ENCODE results near the gene SYT5. TPM values are rescaled to one million over a fixed set of nuclear protein-coding genes. Genes with fewer than 3 reads are reported as not detected.
"Not testable (repeated sequence)": the region's sequence is repeated elsewhere in the genome, so short reads cannot be mapped to it uniquely, and the experiment has no call there.

The SYT5 gene
- total RNA-seq, 2 donors from 2014 or later = not detected

- H3K27me3 ChIP-seq (replicated peaks; ENCODE audit: insufficient read depth) = no peaks in the 10 kb centered on the region
- no peak for ATAC-seq (ENCODE audit: insufficient number of reproducible peaks, low FRiP score, low read depth)
- H3K27ac ChIP-seq = no peak overlapping the region
Measured at GRCh38 chr19:55212447-55212846, 32.4 kb upstream of the SYT5 start.

DNA sequence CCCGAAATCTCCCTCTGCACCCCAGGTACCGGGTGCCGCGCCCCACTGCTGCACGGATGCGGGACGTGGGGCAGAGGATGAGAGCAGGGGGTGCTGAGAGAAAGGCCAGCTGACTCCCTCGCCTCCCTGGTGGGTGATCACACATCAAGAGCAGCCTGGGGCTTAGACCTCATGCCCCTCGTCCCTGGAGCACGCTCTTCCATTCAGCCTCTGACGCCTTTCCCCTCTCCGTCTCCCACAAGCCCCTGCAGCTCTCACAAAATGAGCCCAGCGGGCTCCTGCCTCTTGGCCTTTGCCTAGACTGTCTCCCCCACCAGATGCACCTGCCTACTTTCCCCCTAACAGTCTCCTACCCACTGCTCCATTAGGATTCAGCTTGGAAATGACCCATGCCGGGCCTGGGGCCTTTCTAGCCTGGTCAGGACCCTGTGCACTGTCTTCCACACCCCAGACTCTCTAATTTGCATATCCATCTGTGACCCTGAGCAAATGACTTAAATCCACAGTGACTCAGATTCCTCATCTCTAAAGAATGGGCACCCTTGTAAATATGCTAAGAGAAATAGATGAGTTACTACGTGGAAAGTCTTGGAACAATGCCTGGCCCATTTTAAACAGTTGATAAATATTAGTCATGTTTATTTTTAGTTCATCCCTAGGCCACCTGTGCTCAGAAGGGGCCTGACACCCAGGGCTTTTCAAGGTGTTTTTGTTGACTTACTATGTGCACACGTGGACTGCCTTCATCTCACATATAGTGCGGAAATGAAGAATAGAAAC is 29.8 kb upstream of the SYT5 start:
- H3K36me3 ChIP-seq = no peaks in the 10 kb centered on the region
- peaks cover 5 to 6% of the 10 kb centered on the region in 2 donors for H3K4me1 ChIP-seq (ENCODE audit: control insufficient read depth in 1 of 2, low read depth in 2 of 2)
- ATAC-seq (ENCODE audit: insufficient number of reproducible peaks, low FRiP score, low read depth) (no peak), DNase-seq (ENCODE audit: low spot score) (no peak)
- H3K27me3 ChIP-seq (replicated peaks; ENCODE audit: insufficient read depth) = no peaks in the 10 kb centered on the region
- TF ChIP-seq, protein P1, sequence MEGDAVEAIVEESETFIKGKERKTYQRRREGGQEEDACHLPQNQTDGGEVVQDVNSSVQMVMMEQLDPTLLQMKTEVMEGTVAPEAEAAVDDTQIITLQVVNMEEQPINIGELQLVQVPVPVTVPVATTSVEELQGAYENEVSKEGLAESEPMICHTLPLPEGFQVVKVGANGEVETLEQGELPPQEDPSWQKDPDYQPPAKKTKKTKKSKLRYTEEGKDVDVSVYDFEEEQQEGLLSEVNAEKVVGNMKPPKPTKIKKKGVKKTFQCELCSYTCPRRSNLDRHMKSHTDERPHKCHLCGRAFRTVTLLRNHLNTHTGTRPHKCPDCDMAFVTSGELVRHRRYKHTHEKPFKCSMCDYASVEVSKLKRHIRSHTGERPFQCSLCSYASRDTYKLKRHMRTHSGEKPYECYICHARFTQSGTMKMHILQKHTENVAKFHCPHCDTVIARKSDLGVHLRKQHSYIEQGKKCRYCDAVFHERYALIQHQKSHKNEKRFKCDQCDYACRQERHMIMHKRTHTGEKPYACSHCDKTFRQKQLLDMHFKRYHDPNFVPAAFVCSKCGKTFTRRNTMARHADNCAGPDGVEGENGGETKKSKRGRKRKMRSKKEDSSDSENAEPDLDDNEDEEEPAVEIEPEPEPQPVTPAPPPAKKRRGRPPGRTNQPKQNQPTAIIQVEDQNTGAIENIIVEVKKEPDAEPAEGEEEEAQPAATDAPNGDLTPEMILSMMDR (IDR thresholded peaks at IDR 0.05) = no peak
- H3K9me3 ChIP-seq = peaks cover 8% of the 10 kb centered on the region
- no peak overlapping the region for H3K4me3 ChIP-seq
- H3K27ac ChIP-seq = no peak overlapping the region

More at GRCh38 chr19:55212447-55212846, 32.4 kb upstream of the SYT5 start:
- TF ChIP-seq, protein P1 (IDR thresholded peaks at IDR 0.05) = no peak
- Histone ChIP-seq H3K36me3 (no peaks in the 10 kb centered on the region), H3K9me3 (peaks cover 8% of the 10 kb centered on the region), H3K4me1 (ENCODE audit: control insufficient read depth in 1 of 2, low read depth in 2 of 2) (peaks cover 5 to 6% of the 10 kb centered on the region in 2 donors), H3K4me3 (no peak overlapping the region)
- no peak for DNase-seq (ENCODE audit: low spot score)

DNA sequence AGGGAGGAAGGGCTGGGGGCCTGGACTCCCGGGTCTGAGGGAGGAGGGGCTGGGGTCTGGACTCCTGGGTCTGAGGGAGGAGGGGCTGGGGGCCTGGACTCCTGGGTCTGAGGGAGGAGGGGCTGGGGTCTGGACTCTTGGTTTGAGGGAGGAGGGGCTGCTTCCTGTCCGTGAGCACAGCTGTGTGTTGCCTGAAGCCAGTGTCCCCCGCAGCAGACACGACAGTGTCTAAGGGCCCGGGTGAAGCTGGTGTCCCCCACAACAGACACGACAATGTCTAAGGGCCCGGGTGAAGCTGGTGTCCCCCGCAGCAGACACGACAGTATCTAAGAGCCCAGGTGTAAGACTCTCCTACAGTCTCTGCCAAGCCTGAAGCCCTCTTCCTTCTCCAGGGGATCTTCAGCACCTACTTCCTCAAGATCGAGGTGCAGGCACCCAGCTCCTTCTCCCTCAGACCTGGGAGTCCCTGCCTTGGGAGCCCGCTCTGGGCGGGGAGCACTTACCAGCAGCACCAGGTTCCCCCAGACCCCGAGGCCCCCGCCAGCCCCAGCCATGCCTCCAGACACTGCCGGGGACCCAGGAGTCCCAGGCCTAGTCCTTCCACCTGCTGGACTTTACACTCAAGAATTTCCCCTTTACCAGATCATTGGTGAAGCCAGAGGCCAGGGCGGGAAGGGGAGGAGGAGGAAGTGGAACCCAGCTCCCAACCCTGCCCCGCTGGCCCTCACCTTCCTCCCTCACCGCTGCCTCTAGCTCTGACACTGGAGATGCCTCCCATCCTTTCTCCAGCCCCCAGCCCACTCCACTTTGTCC is 29.0 kb upstream of the SYT5 start, which contains the start of gene PTPRH:
Gene PTPRH, minus strand, starts transcription at position 622 of the 813 bp plus-strand sequence. Its CDS starts 68 bp downstream, at position 554.
- Histone ChIP-seq H3K27ac (no peak within 1 kb of the TSS), H3K4me1 (ENCODE audit: control insufficient read depth in 1 of 2, low read depth in 2 of 2) (peaks cover 5 to 6% of the 10 kb centered on the region in 2 donors), H3K27me3 (replicated peaks; ENCODE audit: insufficient read depth) (no peaks in the 10 kb centered on the region), H3K4me3 (no peak within 1 kb of the TSS), H3K9me3 (peaks cover 8% of the 10 kb centered on the region), H3K36me3 (no peaks in the 10 kb centered on the region)
- no peak for DNase-seq (ENCODE audit: low spot score)
- TF ChIP-seq, protein P1 (IDR thresholded peaks at IDR 0.05) = no peak
- ATAC-seq (ENCODE audit: insufficient number of reproducible peaks, low FRiP score, low read depth) = no peak

GRCh38 chr19:55206664-55207500 is 26.8 kb upstream of the SYT5 start:
- peak overlapping the region; percentile 7 for H3K4me3 ChIP-seq
- H3K27ac ChIP-seq = no peak overlapping the region
- no peaks in the 10 kb centered on the region for H3K9me3 ChIP-seq
- DNase-seq (ENCODE audit: low spot score) = no peak
- no peak for ATAC-seq (ENCODE audit: insufficient number of reproducible peaks, low FRiP score, low read depth)
- TF ChIP-seq, protein P1 (IDR thresholded peaks at IDR 0.05) = no peak
- no peaks in the 10 kb centered on the region for H3K27me3 ChIP-seq (replicated peaks; ENCODE audit: insufficient read depth)
- H3K4me1 ChIP-seq (ENCODE audit: control insufficient read depth in 1 of 2, low read depth in 2 of 2) = peaks cover 5 to 6% of the 10 kb centered on the region in 2 donors
- no peaks in the 10 kb centered on the region for H3K36me3 ChIP-seq

GRCh38 chr19:55202199-55202598 is 22.1 kb upstream of the SYT5 start:
- DNase-seq (ENCODE audit: low spot score); H3K36me3 ChIP-seq; H3K9me3 ChIP-seq; ATAC-seq (ENCODE audit: insufficient number of reproducible peaks, low FRiP score, low read depth); H3K27ac ChIP-seq; H3K4me3 ChIP-seq; H3K4me1 ChIP-seq (ENCODE audit: control insufficient read depth in 1 of 2, low read depth in 2 of 2); H3K27me3 ChIP-seq (replicated peaks; ENCODE audit: insufficient read depth): not testable (repeated sequence)
